ENCODE data around the gene TEAD1. TPM values are rescaled to one million over a fixed set of nuclear protein-coding genes. Genes with fewer than 3 reads are reported as not detected.

Gene TEAD1
- total RNA-seq, 1 experiment from 2014 or later = 106 TPM

- Histone ChIP-seq H3K4me3 (no peak overlapping the region), H2AFZ (no peak overlapping the region), H3K27me3 (ENCODE audit: insufficient read depth, low read depth) (no peaks in the 10 kb centered on the region), H3K9me2 (ENCODE audit: insufficient read depth) (no peaks in the 10 kb centered on the region), H3K27ac (no peak overlapping the region), H3K9me3 (ENCODE audit: insufficient read depth, low read depth) (no peaks in the 10 kb centered on the region), H3K36me3 (ENCODE audit: low read depth) (no peaks in the 10 kb centered on the region), H4K20me1 (ENCODE audit: insufficient read depth) (no peaks in the 10 kb centered on the region), H3F3A (ENCODE audit: insufficient read depth, low read depth) (peaks cover 6% of the 10 kb centered on the region; the same call in 1 of the 2 replicates), H3K4me2 (no peak overlapping the region), H3K4me1 (replicated peaks; ENCODE audit: insufficient read depth) (0 out of 2 replicates have a peak, but pooled peaks cover 11% of the 10 kb centered on the region), H3K79me2 (ENCODE audit: low read depth) (peaks cover 40% of the 10 kb centered on the region)
- intact Hi-C loops (cut with micrococcal nuclease; ENCODE audit: unreplicated experiment) = no loop called here
- BruUV-seq (replicated peaks) = no TSS peak
- ChIA-PET CTCF (interaction anchor here (0.7 kb wide), 1 partner anchor 111 kb away, joined by 3 read pairs; no protein-coding TSS in a partner anchor), POLR2A (ENCODE audit: unreplicated experiment) (no interaction called here)
- peak in 1 of 2 experiments; percentile 21 for DNase-seq
- TF ChIP-seq CTCF (conservative IDR thresholded peaks at IDR 0.05) = no peak
- TF ChIP-seq EZH2 (IDR thresholded peaks at IDR 0.05; ENCODE audit: low read depth) = no peak
Measured at GRCh38 chr11:12787847-12788246, 113.6 kb downstream of the TEAD1 start.

GRCh38 chr11:12789054-12789453 lies 114.8 kb downstream of the TEAD1 start:
- no peak overlapping the region for H2AFZ ChIP-seq
- H3K4me2 ChIP-seq = no peak overlapping the region
- no peak for TF ChIP-seq CTCF (conservative IDR thresholded peaks at IDR 0.05)
- no peaks in the 10 kb centered on the region for H3K27me3 ChIP-seq (ENCODE audit: insufficient read depth, low read depth)
- no TSS peak for BruUV-seq (replicated peaks)
- no peaks in the 10 kb centered on the region; the same call in 1 of the 2 replicates for H4K20me1 ChIP-seq (ENCODE audit: insufficient read depth)
- H3K79me2 ChIP-seq (ENCODE audit: low read depth) = peaks cover 43% of the 10 kb centered on the region
- ChIA-PET CTCF (no interaction called here), POLR2A (ENCODE audit: unreplicated experiment) (no interaction called here)
- peaks cover 6% of the 10 kb centered on the region; the same call in 1 of the 2 replicates for H3F3A ChIP-seq (ENCODE audit: insufficient read depth, low read depth)
- H3K36me3 ChIP-seq (ENCODE audit: low read depth) = no peaks in the 10 kb centered on the region
- H3K4me3 ChIP-seq = no peak overlapping the region
- H3K9me3 ChIP-seq (ENCODE audit: insufficient read depth, low read depth) = no peaks in the 10 kb centered on the region
- H3K4me1 ChIP-seq (replicated peaks; ENCODE audit: insufficient read depth) = 0 out of 2 replicates have a peak, but pooled peaks cover 11% of the 10 kb centered on the region
- no peak overlapping the region for H3K27ac ChIP-seq
- intact Hi-C loops (cut with micrococcal nuclease; ENCODE audit: unreplicated experiment) = no loop called here
- H3K9me2 ChIP-seq (ENCODE audit: insufficient read depth) = no peaks in the 10 kb centered on the region
- no peak for DNase-seq

- TF ChIP-seq EZH2 (IDR thresholded peaks at IDR 0.05; ENCODE audit: low read depth) (no peak), CTCF (conservative IDR thresholded peaks at IDR 0.05) (no peak)
- no peak overlapping the region for H3K4me3 ChIP-seq
- H3K79me2 ChIP-seq (ENCODE audit: low read depth) = peaks cover 38% of the 10 kb centered on the region
- no peaks in the 10 kb centered on the region for H3K9me3 ChIP-seq (ENCODE audit: insufficient read depth, low read depth)
- no peaks in the 10 kb centered on the region for H3K9me2 ChIP-seq (ENCODE audit: insufficient read depth)
- ChIA-PET POLR2A (ENCODE audit: unreplicated experiment) (no interaction called here), CTCF (no interaction called here)
- H4K20me1 ChIP-seq (ENCODE audit: insufficient read depth) = no peaks in the 10 kb centered on the region; the same call in 1 of the 2 replicates
- intact Hi-C loops (cut with micrococcal nuclease; ENCODE audit: unreplicated experiment) = no loop called here
- no TSS peak for BruUV-seq (replicated peaks)
- no peak overlapping the region for H3K27ac ChIP-seq
- H3K4me1 ChIP-seq (replicated peaks; ENCODE audit: insufficient read depth) = 0 out of 2 replicates have a peak, but pooled peaks cover 11% of the 10 kb centered on the region
- no peak overlapping the region for H3K4me2 ChIP-seq
- no peak overlapping the region for H2AFZ ChIP-seq
- DNase-seq = no peak
- H3F3A ChIP-seq (ENCODE audit: insufficient read depth, low read depth) = peaks cover 6% of the 10 kb centered on the region; the same call in 1 of the 2 replicates
- H3K27me3 ChIP-seq (ENCODE audit: insufficient read depth, low read depth) = no peaks in the 10 kb centered on the region
- H3K36me3 ChIP-seq (ENCODE audit: low read depth) = no peaks in the 10 kb centered on the region
Measured at GRCh38 chr11:12789596-12790215, 115.5 kb downstream of the TEAD1 start.
